Psoas muscle (tissue), 8 donors: Measurements from ENCODE around the gene COPZ1. TPM values are rescaled to one million over a fixed set of nuclear protein-coding genes. Genes with fewer than 3 reads are reported as not detected.

Source experiments
- ATAC-seq, 4 donors: fragments of 200-7000 bp; cut with Tn5 transposase; one replicate each; pipeline ENCODE4 v1.9.1; 2020; ENCODE audit warnings: moderate library complexity in 3 of 4, mild to moderate bottlenecking in 2 of 4
- DNase-seq, 2 donors: peaks; one replicate each; pipeline ENCODE4 v3.0.0-alpha.2; 2020
- H3K27ac ChIP-seq: fragments of 200-600 bp; one replicate; pipeline ENCODE4 v1.8.0; 2022
- H3K27me3 ChIP-seq, 3 donors: fragments of 200-600 bp in 1 of 3; one replicate each; pipeline versions ENCODE4 v1.6.1 to v1.8.0; 2013 to 2022; ENCODE audit warnings: low read length in 2 of 3, mild to moderate bottlenecking in 2 of 3, moderate library complexity in 1 of 3; ENCODE audit not compliant: insufficient read depth in 3 of 3
- H3K36me3 ChIP-seq, 2 donors: fragments of 200-600 bp in 1 of 2; one replicate each; pipeline versions ENCODE4 v1.6.1 to v1.8.0; 2013 to 2022; ENCODE audit warnings: low read depth in 1 of 2, mild to moderate bottlenecking in 1 of 2, moderate library complexity in 1 of 2; ENCODE audit not compliant: insufficient read depth in 1 of 2
- H3K4me1 ChIP-seq: fragments of 200-600 bp; one replicate; pipeline ENCODE4 v1.8.0; 2022
- H3K4me3 ChIP-seq: fragments of 200-600 bp; one replicate; pipeline ENCODE4 v1.8.0; 2022; ENCODE audit warnings: mild to moderate bottlenecking
- H3K9me3 ChIP-seq: fragments of 200-600 bp; one replicate; pipeline ENCODE4 v1.8.0; 2022
- CTCF ChIP-seq: fragments of 200-600 bp; IDR thresholded peaks from one replicate; pipeline ENCODE4 v1.8.0; 2022; ENCODE audit warnings: antibody characterized with exemption
- WGBS, 3 donors: extraction: QIAGEN DNeasy Blood & Tissue Kit; methylation state at CpG; one replicate each; pipeline versions ENCODE4 v1.1.6 to v1.1.7; 2013; 5-methylcytosine and 5-hydroxymethylcytosine counted together
- intact Hi-C, 2 donors: fragments of 100-400 bp; cut with DNase I; formaldehyde crosslinking; loops; one replicate each; pipeline versions ENCODE4 v1.11.0 to v1.14.2; 2022
- polyA plus RNA-seq, 3 donors: library from polyadenylated mRNA; stranded (reverse); fragments of 200-250 nt; gene quantifications; one replicate each; pipeline ENCODE4 v1.2.3, GENCODE V29; 2013
- total RNA-seq, 4 donors: library from RNA; stranded (reverse); fragmentation: NEBNext Ultra II Directional in 2 of 4; extraction: Animal tissue kit (Norgen Biotek cat#: 25700) in 2 of 4; gene quantifications; one replicate each; pipeline versions ENCODE4 v1.2.1 to v1.2.4, GENCODE V29; 2021 to 2023
- donor health status: healthy with polysubstance abuse.
- donor health status: DM: no; HTN: no; CAD: no; lungs with moderate emphysema.
- donor health status: Bipolar disorder and iron deficiency.
- donor health status: healthy.
- donor health status: DM: yes; HTN: yes; CAD: no.
- donor health status: DM: no; HTN: no; CAD: no.
- donor health status: DM: no; HTN: no; CAD: no.
- donor health status: DM: yes; HTN: yes; CAD: no.

Gene COPZ1
- total and polyA plus RNA-seq, 7 donors, result 77.8 to 131 (median 88.3) TPM

- peak overlapping the region; percentile 63 for H3K4me3 ChIP-seq
- intact Hi-C loops, result loop anchor here in 1 of 2 donors (10.0 kb wide), 1 partner anchor 394 kb away; the partner anchor contains the start of gene HOXC10
- 4 to 8% (median 5%) methylated on average over 22 to 49 of the region's 49 CpGs for WGBS, 3 donors
- ATAC-seq, result peak; percentile 64 to 84 (median 80)
- H3K27me3 ChIP-seq, result no peaks in the 10 kb centered on the region
- H3K27ac ChIP-seq, result peak overlapping the region; percentile 56
- peaks cover 65% of the 10 kb centered on the region for H3K4me1 ChIP-seq
- peak; percentile 76 to 84 for DNase-seq
- TF ChIP-seq CTCF, result no peak
- peaks cover 0 to 41% of the 10 kb centered on the region in 2 donors for H3K36me3 ChIP-seq
- H3K9me3 ChIP-seq, result no peaks in the 10 kb centered on the region
Observed at GRCh38 chr12:54378796-54379397, 54.0 kb downstream of the COPZ1 start.

- DNase-seq, result peak; percentile 94 to 96
- Histone ChIP-seq H3K27me3 (no peaks in the 10 kb centered on the region), H3K4me1 (peaks cover 65% of the 10 kb centered on the region), H3K9me3 (no peaks in the 10 kb centered on the region), H3K36me3 (peaks cover 0 to 40% of the 10 kb centered on the region in 2 donors), H3K27ac (peak overlapping the region; percentile 76), H3K4me3 (peak overlapping the region; percentile 63)
- intact Hi-C loops, result loop anchor here in 1 of 2 donors (10.0 kb wide), 1 partner anchor 395 kb away; the partner anchor contains the start of gene HOXC10
- peak; percentile 78 to 90 (median 88) for ATAC-seq
- peak; percentile 100 for TF ChIP-seq CTCF
- WGBS, 3 donors, result 7 to 13% (median 9%) methylated on average over 16 to 19 of the region's 19 CpGs
Observed at GRCh38 chr12:54379398-54380201, 54.7 kb downstream of the COPZ1 start.

GRCh38 chr12:54381136-54381535 lies 56.2 kb downstream of the COPZ1 start:
- no peak for TF ChIP-seq CTCF
- H3K9me3 ChIP-seq, result no peaks in the 10 kb centered on the region
- no peaks in the 10 kb centered on the region for H3K27me3 ChIP-seq
- no peak overlapping the region for H3K4me3 ChIP-seq
- peaks cover 54% of the 10 kb centered on the region for H3K4me1 ChIP-seq
- H3K27ac ChIP-seq, result peak overlapping the region; percentile 76
- H3K36me3 ChIP-seq, result peaks cover 0 to 30% of the 10 kb centered on the region in 2 donors
- intact Hi-C loops, result no loop called here
- DNase-seq, result no peak
- ATAC-seq, result no peak
- WGBS, 3 donors, result 93 to 97% (median 94%) methylated on average over 4 of the region's 4 CpGs

- H3K4me3 ChIP-seq, result peak overlapping the region; percentile 67
Observed at GRCh38 chr12:54383041-54383609, 58.2 kb downstream of the COPZ1 start.

More at GRCh38 chr12:54383041-54383609, 58.2 kb downstream of the COPZ1 start:
- intact Hi-C loops, result no loop called here
- TF ChIP-seq CTCF, result no peak
- DNase-seq (peak in 1 of 2 donors; percentile 55), ATAC-seq (peak; percentile 39 to 63 (median 42))
- Histone ChIP-seq H3K27ac (peak overlapping the region; percentile 76), H3K27me3 (no peaks in the 10 kb centered on the region), H3K9me3 (no peaks in the 10 kb centered on the region), H3K4me1 (peaks cover 63% of the 10 kb centered on the region), H3K36me3 (peaks cover 0 to 19% of the 10 kb centered on the region in 2 donors)
- 70 to 76% (median 75%) methylated on average over 3 of the region's 3 CpGs for WGBS, 3 donors
